GM12878 (cell line): Measurements from ENCODE around the gene CNTNAP2. TPM values are rescaled to one million over a fixed set of nuclear protein-coding genes. Genes with fewer than 3 reads are reported as not detected.

Source experiments
- ATAC-seq: fragments of 200-7000 bp; cut with Tn5 transposase; 3 replicates; pipeline ENCODE4 v1.9.1; 2020; ENCODE audit warnings: mild to moderate bottlenecking, moderate library complexity
- BruUV-seq: library from RNA; stranded (reverse); fragments of 400-500 nt; replicated peaks from 2 replicates; lab custom pipeline; 2021; lab: Mats Ljungman, UMichigan
- CTCF ChIA-PET: fragments of 300-600 bp; sonication (Branson Sonifier 250); formaldehyde crosslinking; extraction: SDS; loops from one replicate; lab custom pipeline; 2021; ENCODE audit warnings: inconsistent platforms; lab: Yijun Ruan, JAX
- POLR2A ChIA-PET: fragments of 350-600 bp; formaldehyde crosslinking; extraction: SDS; loops from one replicate; lab custom pipeline; 2021; ENCODE audit warnings: inconsistent platforms; lab: Charles Lee
- RAD21 ChIA-PET: fragments of 300-600 bp; sonication (Branson Sonifier 250); formaldehyde crosslinking; loops from one replicate; lab custom pipeline; 2023; ENCODE audit warnings: antibody characterized with exemption; ENCODE audit not compliant: unreplicated experiment; lab: Charles Lee
- SMC1A ChIA-PET: fragments of 300-600 bp; sonication (Branson Sonifier 250); formaldehyde crosslinking; loops from one replicate; lab custom pipeline; 2023; ENCODE audit not compliant: unreplicated experiment, uncharacterized antibody; lab: Charles Lee
- DNase-seq: peaks from one replicate; pipeline ENCODE4 v3.0.0-alpha.2; 2011; ENCODE audit warnings: low read depth, low spot score
- FAIRE-seq: peaks from 3 replicates; lab custom pipeline; 2011; peaks lifted over from hg19 to GRCh38; lab: Jason Lieb, UNC
- H2AFZ ChIP-seq: 2 replicates; pipeline ENCODE4 v1.6.0; 2011; ENCODE audit warnings: low read depth, low read length, control low read depth; ENCODE audit not compliant: control insufficient read depth
- H3K27ac ChIP-seq: 2 replicates; pipeline ENCODE4 v1.5.1; 2011; ENCODE audit warnings: control low read depth; ENCODE audit not compliant: control insufficient read depth, insufficient read depth
- H3K27me3 ChIP-seq, 2 experiments: replicated peaks in 1 of 2; 2 replicates each; pipeline versions ENCODE4 v1.6.0 to v1.6.1; 2011; ENCODE audit warnings: low read length in 1 of 2; ENCODE audit not compliant: control insufficient read depth in 2 of 2, insufficient read depth in 2 of 2
- H3K36me3 ChIP-seq, 2 experiments: 2 replicates each; pipeline ENCODE4 v1.5.1; 2011; ENCODE audit warnings: low read length in 1 of 2; ENCODE audit not compliant: control insufficient read depth in 2 of 2, insufficient read depth in 2 of 2
- H3K4me1 ChIP-seq: 2 replicates; pipeline ENCODE4 v1.6.1; 2011; ENCODE audit warnings: mild to moderate bottlenecking, low read length, moderate library complexity, mixed read lengths; ENCODE audit not compliant: control insufficient read depth, insufficient read depth
- H3K4me2 ChIP-seq: 2 replicates; pipeline ENCODE4 v1.6.0; 2011; ENCODE audit warnings: control low read depth; ENCODE audit not compliant: control insufficient read depth, insufficient read depth
- H3K4me3 ChIP-seq: fragments of 200-600 bp; sonication (generic); 2 replicates; pipeline ENCODE4 v1.5.1; 2016
- H3K79me2 ChIP-seq: 2 replicates; pipeline ENCODE4 v1.6.0; 2011; ENCODE audit warnings: low read length; ENCODE audit not compliant: control insufficient read depth, insufficient read depth
- H3K9ac ChIP-seq: 2 replicates; pipeline ENCODE4 v1.8.0; 2011; ENCODE audit warnings: low read length, control low read depth, mixed read lengths; ENCODE audit not compliant: control insufficient read depth, insufficient read depth
- H3K9me3 ChIP-seq: replicated peaks from 3 replicates; pipeline ENCODE4 v1.5.1; 2011; ENCODE audit warnings: mild to moderate bottlenecking, low read length; ENCODE audit not compliant: control insufficient read depth, insufficient read depth
- H4K20me1 ChIP-seq: 2 replicates; pipeline ENCODE4 v1.6.0; 2011; ENCODE audit not compliant: control insufficient read depth, insufficient read depth
- BACH1 ChIP-seq: fragments of 450-650 bp; IDR thresholded peaks from 2 replicates; pipeline ENCODE4 v1.6.1; 2017; ENCODE audit warnings: mild to moderate bottlenecking, borderline replicate concordance
- CEBPB ChIP-seq, 2 experiments: fragments of 150-350 bp in 1 of 2; IDR thresholded peaks; 2 replicates each; pipeline ENCODE4 v1.6.1; 2012 to 2014; ENCODE audit warnings: low read depth in 2 of 2, low read length in 2 of 2, borderline replicate concordance in 1 of 2, inconsistent platforms in 1 of 2
- CHD2 ChIP-seq: IDR thresholded peaks from 2 replicates; pipeline ENCODE4 v1.6.1; 2011; ENCODE audit warnings: low read depth, low read length, improper control_type of control experiment, borderline replicate concordance
- EP300 ChIP-seq, 2 experiments: fragments of 150-350 bp in 1 of 2; IDR thresholded peaks; 2 replicates each; pipeline ENCODE4 v1.6.1; 2011 to 2012; ENCODE audit warnings: low read depth in 2 of 2, low read length in 2 of 2, borderline replicate concordance in 1 of 2, improper control_type of control experiment in 1 of 2, inconsistent platforms in 1 of 2; ENCODE audit not compliant: control insufficient read depth in 1 of 2
- MTA2 ChIP-seq: fragments of 450-650 bp; IDR thresholded peaks from 2 replicates; pipeline ENCODE4 v1.6.1; 2016; ENCODE audit warnings: low read depth, mild to moderate bottlenecking, moderate library complexity
- MXI1 ChIP-seq: fragments of 150-350 bp; IDR thresholded peaks from 2 replicates; pipeline ENCODE4 v1.6.1; 2011; ENCODE audit warnings: low read depth, mild to moderate bottlenecking, inconsistent platforms, low read length, improper control_type of control experiment
- NFXL1 ChIP-seq: fragments of 450-650 bp; IDR thresholded peaks from 2 replicates; pipeline ENCODE4 v1.6.1; 2017; ENCODE audit warnings: antibody characterized with exemption, mild to moderate bottlenecking, borderline replicate concordance
- NR2C2 ChIP-seq: IDR thresholded peaks from 2 replicates; pipeline ENCODE4 v1.6.1; 2011; ENCODE audit warnings: borderline replicate concordance, low read depth; ENCODE audit not compliant: control insufficient read depth, insufficient read length
- PKNOX1 ChIP-seq: fragments of 450-650 bp; IDR thresholded peaks from 2 replicates; pipeline ENCODE4 v1.6.1; 2016; ENCODE audit warnings: mild to moderate bottlenecking
- RELA ChIP-seq: fragments of 450-650 bp; IDR thresholded peaks from 2 replicates; pipeline ENCODE4 v1.8.0; 2014; ENCODE audit warnings: borderline replicate concordance; ENCODE audit not compliant: partially characterized antibody
- REST ChIP-seq: IDR thresholded peaks from 2 replicates; pipeline ENCODE4 v1.6.1; 2012; ENCODE audit warnings: mild to moderate bottlenecking, low read depth, low read length
- SIN3A ChIP-seq: IDR thresholded peaks from 2 replicates; pipeline ENCODE4 v1.6.1; 2012; ENCODE audit warnings: low read depth, low read length, improper control_type of control experiment
- SREBF2 ChIP-seq: IDR thresholded peaks from 2 replicates; pipeline ENCODE4 v1.6.1; 2012; ENCODE audit warnings: mild to moderate bottlenecking, low read length
- ZBTB40 ChIP-seq: fragments of 450-650 bp; IDR thresholded peaks from 2 replicates; pipeline ENCODE4 v1.6.1; 2016; ENCODE audit warnings: mild to moderate bottlenecking, moderate library complexity, borderline replicate concordance
- WGBS: methylation state at CpG from one replicate; pipeline ENCODE4 v1.1.6; 2016; ENCODE audit warnings: low lambda C conversion rate; ENCODE audit not compliant: insufficient replicate concordance, insufficient coverage; ENCODE audit errors: missing lambda C conversion rate; 5-methylcytosine and 5-hydroxymethylcytosine counted together
- in situ Hi-C: fragments of 300-500 bp; cut with MboI; formaldehyde crosslinking; loops from 9 replicates; pipeline ENCODE4 v1.14.3; 2018; ENCODE audit warnings: mixed read lengths
- intact Hi-C: fragments of 100-400 bp; cut with micrococcal nuclease; formaldehyde crosslinking; loops from one replicate; pipeline ENCODE4 v1.14.2; 2022; ENCODE audit not compliant: unreplicated experiment
- polyA plus RNA-seq, 11 experiments: library from polyadenylated mRNA; depleted of rRNA in 4 of 11; unstranded in 6 of 11; stranded (reverse) in 5 of 11; fragments of >200 nt; fragmentation: Nextera tagmentation in 4 of 11; fragmentation: Illumina TruSeq in 1 of 11; extraction: Ambion mirVana in 4 of 11; extraction: Trizol in 1 of 11; gene quantifications; 1 replicate in 1 of 11; 2 replicates in 10 of 11; pipeline versions ENCODE4 v1.2.1 to v1.2.3, GENCODE V29; 2011 to 2016; ENCODE audit warnings: inconsistent platforms in 2 of 11, missing spikeins in 2 of 11, low read depth in 1 of 11
- total RNA-seq, 4 experiments: library from RNA; depleted of rRNA in 3 of 4; stranded (reverse); fragments of >200 nt in 3 of 4; fragmentation: Illumina TruSeq in 1 of 4; extraction: Trizol in 1 of 4; gene quantifications; 2 replicates each; pipeline versions ENCODE4 v1.2.1 to v1.2.3, GENCODE V29; 2013 to 2021

Gene CNTNAP2
- total and polyA plus RNA-seq, 10 of the 15 experiments (the other 5 are each of a cell fraction or from before 2014, with no cell fraction given): 0.03 to 0.08 (median 0.03) TPM; not detected in 7

- POLR2A ChIA-PET: no interaction called here
- FAIRE-seq: no peak
- Histone ChIP-seq H3K4me2 (no peak overlapping the region), H3K36me3 (no peaks in the 10 kb centered on the region), H3K4me1 (no peaks in the 10 kb centered on the region)
- no TSS peak for BruUV-seq
- TF ChIP-seq BACH1 (no peak), REST (no peak), SIN3A (no peak), ZBTB40 (no peak), CHD2 (no peak), MTA2 (no peak), MXI1 (no peak), SREBF2 (no peak), RELA (no peak), CEBPB (IDR thresholded peaks at IDR 0.05; ENCODE audit: borderline replicate concordance in 1 of 2, low read depth in 2 of 2, low read length in 2 of 2) (no peak), NR2C2 (no peak), PKNOX1 (no peak), NFXL1 (no peak), EP300 (IDR thresholded peaks at IDR 0.05; ENCODE audit: borderline replicate concordance in 1 of 2, control insufficient read depth in 1 of 2, low read depth in 2 of 2, low read length in 2 of 2) (no peak)
- TF ChIP-seq, all 136 proteins: peak for 0
- H3K27ac ChIP-seq: no peak overlapping the region
- no peak for DNase-seq
- no peak for ATAC-seq
- no peaks in the 10 kb centered on the region for H4K20me1 ChIP-seq
- no peak overlapping the region for H3K9ac ChIP-seq
- H3K4me3 ChIP-seq: no peak overlapping the region
- WGBS: 72% methylated on average over 10 of the region's 10 CpGs
- ChIA-PET SMC1A (no interaction called here), CTCF (interaction anchor here (1.5 kb wide), 1 partner anchor 12 kb away, joined by 3 read pairs; no protein-coding TSS in a partner anchor), RAD21 (no interaction called here)
- no peaks in the 10 kb centered on the region for H3K79me2 ChIP-seq
- in situ Hi-C loops: no loop called here
- no peaks in the 10 kb centered on the region; the same call in 2 of the 3 replicates for H3K9me3 ChIP-seq
- no peaks in the 10 kb centered on the region for H3K27me3 ChIP-seq
- H2AFZ ChIP-seq: no peak overlapping the region
- intact Hi-C loops: no loop called here
These were observed 2268.5 kb downstream of the CNTNAP2 start for GRCh38 chr7:148385009-148385682.
